Stimulated activated CD4-positive, alpha-beta T cell treated with anti-CD3 and anti-CD28 coated beads, Interleukin-12 subunit alpha, Interleukin-12 subunit beta, amount 100 ng/mL, for 48 hours (primary cell): Measurements from ENCODE around the gene COL6A5.
"Not testable (repeated sequence)": the region's sequence is repeated elsewhere in the genome, so short reads cannot be mapped to it uniquely, and the experiment has no call there.

Experiments
- DNase-seq, 3 donors: peaks; one replicate each; pipeline ENCODE4 v3.0.0-alpha.2; 2020; ENCODE audit warnings: low read depth in 2 of 3, low spot score in 1 of 3

The COL6A5 gene

DNA sequence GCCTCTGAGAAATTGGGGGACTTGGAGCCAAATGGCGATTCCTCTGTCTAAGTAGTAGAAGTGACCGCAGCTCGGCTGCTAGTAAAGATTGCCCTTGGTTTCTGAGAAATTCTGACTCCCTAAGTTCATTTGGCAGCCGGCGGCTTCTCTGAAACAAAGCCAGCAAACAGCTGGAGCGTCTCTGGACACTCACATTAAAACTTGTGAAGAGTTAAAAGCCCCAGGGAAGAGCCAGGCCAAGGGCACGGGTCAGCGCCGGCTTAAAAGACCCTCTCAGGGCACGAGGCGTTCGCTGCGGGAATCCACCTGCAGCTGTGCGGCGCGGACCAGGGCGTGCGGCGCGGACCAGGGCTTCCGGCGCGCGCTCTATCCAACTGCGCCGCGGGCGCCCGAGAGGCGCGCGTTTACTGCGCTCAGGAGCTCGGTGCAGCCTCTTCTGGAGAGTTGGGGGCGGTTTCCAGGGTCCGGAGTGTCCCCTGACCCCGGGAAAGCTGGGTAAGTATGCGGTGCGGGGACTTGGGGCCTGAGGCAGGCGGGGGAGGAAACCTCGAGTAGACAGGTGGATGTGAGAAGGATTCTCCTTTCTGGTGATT, at the start of gene COL6A5:
Gene COL6A5 (plus strand): TSS at position 186 of the 593 bp plus-strand sequence. CDS start 27,967 bp downstream, outside the sequence.
- DNase-seq = no peak

GRCh38 chr3:130299531-130299930, 45.9 kb upstream of the COL6A5 start:
- DNase-seq = no peak

GRCh38 chr3:130300888-130301287, 44.6 kb upstream of the COL6A5 start:
- no peak for DNase-seq

GRCh38 chr3:130310109-130310508, 35.4 kb upstream of the COL6A5 start:
- DNase-seq = no peak

DNA sequence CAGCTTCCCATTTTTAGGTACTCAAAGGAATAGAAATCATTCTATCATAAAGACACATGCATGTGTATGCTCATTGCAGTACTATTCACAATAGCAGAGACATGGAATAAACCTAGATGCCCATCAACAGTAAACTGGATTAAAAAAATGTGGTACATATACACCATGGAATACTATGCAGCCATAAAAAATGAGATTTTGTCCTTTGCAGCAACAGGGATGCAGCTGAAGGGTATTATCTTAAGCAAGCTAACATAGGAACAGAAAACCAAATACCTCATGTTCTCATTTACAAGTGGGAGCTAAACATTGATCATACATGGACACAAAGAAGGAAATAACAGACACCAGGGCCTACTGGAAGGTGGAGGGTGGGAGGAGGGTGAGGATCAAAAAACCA, 33.1 kb upstream of the COL6A5 start:
- no peak for DNase-seq

GRCh38 chr3:130316169-130316568, 29.3 kb upstream of the COL6A5 start:
- DNase-seq = no peak

DNA sequence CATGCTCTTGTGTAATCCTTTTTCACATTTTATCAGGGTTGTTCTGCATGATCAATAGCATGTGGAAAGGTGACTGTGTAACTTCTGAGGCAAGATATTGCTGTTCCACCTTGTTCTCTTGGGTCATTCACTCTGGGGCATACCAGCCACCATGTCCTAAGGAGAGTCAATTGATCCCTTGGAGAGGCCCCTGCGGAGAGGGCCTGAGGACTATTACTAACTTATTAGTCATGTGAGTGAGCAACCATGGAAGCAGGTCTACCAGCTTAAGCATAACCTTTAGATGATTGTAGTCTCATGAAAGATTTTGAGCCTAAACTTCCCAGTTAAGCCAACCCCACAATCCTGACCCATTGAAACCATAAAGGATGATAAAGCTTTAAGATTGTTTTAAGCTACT, 22.0 kb upstream of the COL6A5 start:
- no peak for DNase-seq

GRCh38 chr3:130340766-130341165, 4.7 kb upstream of the COL6A5 start:
- no peak for DNase-seq

DNA sequence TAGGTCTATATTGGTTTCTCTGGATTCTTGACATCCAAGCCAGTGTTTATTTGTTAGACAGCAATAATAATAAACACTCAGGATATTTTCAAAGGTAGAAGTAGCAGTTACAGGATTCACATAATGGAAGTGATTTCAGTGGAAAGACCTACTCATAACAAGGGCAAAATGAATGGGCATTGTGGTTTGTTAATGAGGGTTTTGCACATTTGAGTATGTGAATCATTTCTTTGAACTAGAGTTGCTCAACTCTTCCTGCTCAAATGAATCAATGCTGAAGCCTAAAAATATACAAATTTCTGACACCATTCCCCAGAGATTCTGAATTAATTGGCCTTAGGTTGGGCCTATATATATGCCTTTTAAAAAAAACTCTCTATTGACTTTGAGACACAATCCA, 4.1 kb upstream of the COL6A5 start:
- no peak for DNase-seq

- no peak for DNase-seq
Measured at GRCh38 chr3:130341882-130342281, 3.6 kb upstream of the COL6A5 start.

DNA sequence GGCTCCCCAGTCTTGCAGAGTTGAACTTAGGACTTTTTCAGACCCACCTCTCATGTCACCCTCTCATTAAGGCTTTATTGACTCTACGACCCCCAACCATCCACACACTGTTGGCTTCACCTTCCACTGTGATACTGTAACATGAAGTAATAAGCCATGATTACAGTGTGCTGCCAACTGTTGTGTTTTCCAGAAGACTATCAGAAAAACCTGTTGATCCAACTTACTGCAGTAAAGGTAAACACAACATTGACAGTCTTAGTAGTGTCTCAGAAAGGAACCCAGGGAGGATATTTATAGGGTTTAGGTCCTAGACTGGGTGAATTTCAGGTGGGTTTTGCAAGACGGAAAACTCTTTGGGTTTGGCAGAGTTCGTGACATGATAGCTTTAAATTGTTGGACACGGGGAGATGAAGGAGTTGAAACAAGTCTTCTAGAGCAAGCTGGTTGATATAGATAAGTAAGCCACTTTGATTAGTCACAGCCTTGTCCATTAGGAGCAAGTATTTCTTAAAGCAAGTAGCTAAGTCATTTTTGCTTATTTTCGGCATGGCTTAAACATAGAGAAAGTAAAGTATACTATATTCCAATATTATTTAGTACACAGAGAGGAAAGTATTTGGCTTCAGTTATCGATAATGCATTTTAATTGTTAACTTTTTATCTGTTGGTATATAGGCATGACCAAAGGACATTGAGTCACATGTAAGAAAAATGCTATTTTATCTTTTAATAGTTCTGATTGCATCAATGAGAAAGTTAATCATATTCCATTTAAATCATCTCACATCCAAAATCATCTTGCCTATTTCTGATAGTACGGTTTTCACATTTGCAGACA, 2.4 kb upstream of the COL6A5 start:
- DNase-seq = no peak

DNA sequence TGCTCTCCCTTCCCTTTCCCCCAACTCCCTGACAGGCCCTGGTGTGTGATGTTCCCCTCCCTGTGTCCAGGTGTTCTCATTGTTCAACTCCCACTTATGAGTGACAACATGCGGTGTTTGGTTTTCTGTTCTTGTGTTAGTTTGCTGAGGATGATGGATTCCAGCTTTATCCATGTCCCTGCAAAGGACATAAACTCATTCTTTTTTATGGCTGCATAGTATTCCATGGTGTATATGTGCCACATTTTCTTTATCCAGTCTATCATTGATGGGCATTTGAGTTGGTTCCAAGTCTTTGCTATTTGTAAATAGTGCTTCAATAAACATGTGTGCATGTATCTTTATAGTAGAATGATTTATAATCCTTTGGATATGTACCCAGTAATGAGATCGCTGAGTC, 2.8 kb downstream of the COL6A5 start:
- DNase-seq = not testable (repeated sequence)

GRCh38 chr3:130354430-130354829, 9.0 kb downstream of the COL6A5 start:
- no peak for DNase-seq

DNA sequence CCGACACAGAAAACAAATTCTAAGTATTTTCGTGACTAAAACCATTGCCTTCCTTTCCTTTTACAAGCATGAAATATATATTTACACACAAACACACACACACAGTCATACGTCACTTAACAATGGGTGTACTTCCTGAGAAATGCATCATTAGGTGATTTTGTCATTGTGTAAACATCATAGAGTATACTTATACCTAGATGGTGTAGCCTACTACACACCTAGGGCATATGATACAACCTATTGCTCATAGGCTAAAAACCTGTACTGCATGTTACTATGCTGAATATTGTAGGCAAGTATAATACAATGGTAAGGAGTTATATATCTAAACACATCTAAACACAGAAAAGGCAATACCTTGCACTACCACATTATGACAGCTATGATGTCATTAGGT, 28.6 kb downstream of the COL6A5 start:
- no peak for DNase-seq

DNA sequence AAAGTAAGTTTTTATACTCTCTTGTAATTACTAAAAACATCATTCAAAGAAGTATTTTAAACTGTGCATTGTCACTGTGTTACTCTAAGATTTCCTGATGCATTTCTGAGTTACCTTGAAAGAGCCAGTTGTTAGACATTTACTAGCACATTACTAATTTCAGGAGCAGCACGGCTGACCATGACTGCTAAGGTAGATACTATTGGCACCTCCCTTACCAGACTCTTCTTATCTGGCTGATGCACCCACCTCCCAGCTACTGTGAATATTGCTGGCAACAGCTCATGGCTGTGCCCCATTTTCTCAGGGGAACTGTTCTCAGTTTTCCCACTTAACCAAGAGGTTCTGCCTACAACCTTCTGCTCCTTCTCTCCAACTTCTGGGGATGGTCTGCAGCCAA, 29.4 kb downstream of the COL6A5 start:
- no peak for DNase-seq

DNA sequence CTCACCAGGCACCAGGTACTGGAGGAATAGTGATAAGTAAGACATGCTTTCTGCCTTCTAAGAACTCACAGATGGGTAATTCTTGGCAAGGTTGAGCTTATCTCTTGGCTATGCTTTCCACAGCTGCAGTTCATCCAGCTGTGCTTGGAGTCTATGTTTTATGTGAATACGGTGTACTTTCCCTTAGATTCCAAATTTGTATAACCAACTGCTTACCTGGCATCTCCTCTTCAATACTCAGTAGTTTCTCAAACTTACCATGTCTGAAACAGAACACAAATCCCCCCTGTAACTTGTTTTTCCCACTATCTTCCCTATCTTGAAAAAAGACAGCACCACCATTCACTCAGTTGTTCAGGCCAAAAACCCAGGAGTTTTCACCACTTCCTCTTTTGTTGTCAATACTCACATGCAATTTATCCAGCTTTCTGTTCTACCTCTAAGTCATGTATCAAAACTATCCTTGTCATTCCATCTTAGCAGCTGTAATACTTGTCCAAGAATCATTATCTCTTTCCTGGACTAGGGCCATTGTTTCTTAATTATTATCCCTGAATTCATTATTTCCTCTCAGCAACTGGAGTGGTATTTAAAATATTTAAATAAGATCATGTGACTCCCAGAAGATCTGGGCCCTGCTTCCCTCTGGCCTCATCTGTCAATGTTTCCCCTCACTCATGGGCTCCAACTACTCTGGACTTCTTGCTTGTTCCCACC, 32.6 kb downstream of the COL6A5 start:
- no peak for DNase-seq

DNA sequence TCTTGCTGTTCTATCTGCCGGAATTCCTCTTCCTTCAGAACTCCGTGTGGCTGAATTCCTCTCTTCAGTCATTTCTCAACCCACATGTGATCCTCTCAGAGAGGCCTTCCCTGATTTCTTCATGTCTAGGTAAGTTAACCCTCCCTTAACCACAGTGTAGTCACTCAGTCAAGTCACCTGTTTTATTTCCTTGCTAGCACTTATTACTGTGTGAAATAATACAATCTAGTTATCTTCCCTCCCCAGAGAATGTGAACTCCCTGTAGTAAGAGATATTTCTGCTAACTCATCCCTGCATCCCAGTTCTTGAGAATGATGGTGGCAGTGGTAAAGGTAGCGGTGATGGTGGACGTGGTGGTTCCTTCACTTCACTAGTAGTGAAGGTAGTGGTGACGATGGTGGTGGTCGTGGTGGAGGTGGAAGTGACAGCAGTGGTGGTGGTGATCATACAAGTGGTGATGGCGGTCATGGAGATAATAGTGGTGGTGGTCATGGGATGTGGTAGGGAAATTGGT, 33.3 kb downstream of the COL6A5 start:
- no peak for DNase-seq

DNA sequence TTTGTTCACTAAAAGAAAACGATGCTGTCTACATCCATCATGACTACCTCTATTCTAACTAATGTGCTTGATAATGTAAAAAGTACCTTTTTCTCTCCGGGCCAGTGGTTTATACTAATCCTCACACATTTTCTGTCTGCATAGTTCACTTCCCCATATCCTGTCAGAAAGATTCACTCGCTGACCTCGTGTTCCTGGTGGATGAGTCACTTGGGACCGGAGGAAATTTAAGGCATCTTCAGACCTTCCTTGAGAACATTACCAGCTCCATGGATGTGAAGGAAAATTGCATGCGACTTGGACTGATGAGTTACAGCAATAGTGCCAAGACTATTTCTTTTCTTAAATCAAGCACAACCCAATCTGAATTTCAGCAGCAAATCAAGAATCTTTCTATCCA, 33.8 kb downstream of the COL6A5 start:
- no peak for DNase-seq

GRCh38 chr3:130380398-130380797, 34.9 kb downstream of the COL6A5 start:
- no peak for DNase-seq

- DNase-seq = no peak
Measured at GRCh38 chr3:130383424-130383823, 38.0 kb downstream of the COL6A5 start.

GRCh38 chr3:130384476-130385025, 39.1 kb downstream of the COL6A5 start:
- DNase-seq = no peak
